HG02571 (cell line): ENCODE measurements around the gene PPID.
"Not testable (repeated sequence)": the region's sequence is repeated elsewhere in the genome, so short reads cannot be mapped to it uniquely, and the experiment has no call there.

Experiments
- ATAC-seq: cut with Tn5 transposase; IDR thresholded peaks from one replicate; pipeline ENCODE4 v1.9.1; 2021; ENCODE audit warnings: mild to moderate bottlenecking, moderate library complexity; ENCODE audit not compliant: unreplicated experiment

Gene PPID

GRCh38 chr4:158669310-158669709 lies 53.9 kb downstream of the PPID start:
- ATAC-seq, result no peak

- ATAC-seq, result no peak
These were observed 55.5 kb downstream of the PPID start for GRCh38 chr4:158667651-158668198.

GRCh38 chr4:158666892-158667291 lies 56.3 kb downstream of the PPID start:
- ATAC-seq, result no peak

GRCh38 chr4:158664806-158665205 lies 58.4 kb downstream of the PPID start:
- no peak for ATAC-seq

- not testable (repeated sequence) for ATAC-seq
These were observed 59.2 kb downstream of the PPID start for GRCh38 chr4:158663707-158664625.

DNA sequence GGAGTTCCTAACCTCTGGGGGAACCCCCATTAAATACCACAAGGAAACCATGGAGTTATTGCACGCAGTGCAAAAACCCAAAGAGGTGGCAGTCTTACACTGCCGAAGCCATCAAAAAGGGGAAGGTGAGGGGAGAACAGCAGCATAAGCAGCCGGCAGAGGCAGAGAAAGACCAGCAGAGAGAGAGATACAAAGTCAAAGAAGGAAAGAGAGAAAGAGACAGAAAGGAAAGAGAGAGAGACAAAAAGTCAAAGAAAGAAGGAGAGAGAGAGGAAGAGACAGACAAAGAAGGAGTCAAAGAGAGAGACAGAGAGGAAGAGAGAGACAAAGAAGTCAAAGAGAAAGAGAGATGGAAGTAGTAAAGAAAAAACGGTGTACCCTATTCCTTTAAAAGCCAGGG lies 59.9 kb downstream of the PPID start:
- ATAC-seq, result not testable (repeated sequence)
